ENCODE results near the gene HCFC1R1.

- peak in 2 of 6 experiments; percentile 6 to 16 for TF ChIP-seq CTCF (IDR thresholded peaks at IDR 0.05)
- peak; percentile 71 to 81 for TF ChIP-seq POLR2A (IDR thresholded peaks at IDR 0.05)
Observed at GRCh38 chr16:3023669-3024478, at the start of gene HCFC1R1, which contains the start of gene THOC6.

Measured in adrenal gland (tissue), 5 donors.